DND-41 (cell line): ENCODE data around the gene ELL.

Experiments used
- ATAC-seq: fragments of 200-7000 bp; cut with Tn5 transposase; 3 replicates; pipeline ENCODE4 v1.9.1; 2021; ENCODE audit warnings: low read depth; ENCODE audit not compliant: insufficient read depth
- DNase-seq: peaks from one replicate; pipeline ENCODE4 v3.0.0-alpha.2; 2020
- H2AFZ ChIP-seq: 2 replicates; pipeline ENCODE4 v1.6.0; 2012; ENCODE audit warnings: low read depth, low read length
- H3K27ac ChIP-seq: 2 replicates; pipeline ENCODE4 v1.5.1; 2012; ENCODE audit warnings: low read length, inconsistent platforms
- H3K27me3 ChIP-seq: fragments of 200-600 bp; sonication (generic); 2 replicates; pipeline ENCODE4 v1.6.0; 2012; ENCODE audit warnings: low read length, mild to moderate bottlenecking, inconsistent platforms; ENCODE audit not compliant: insufficient read depth, poor library complexity
- H3K36me3 ChIP-seq: 2 replicates; pipeline ENCODE4 v1.5.1; 2012; ENCODE audit warnings: low read length, inconsistent platforms; ENCODE audit not compliant: insufficient read depth
- H3K4me1 ChIP-seq: 2 replicates; pipeline ENCODE4 v1.5.1; 2012; ENCODE audit warnings: mild to moderate bottlenecking, low read length; ENCODE audit not compliant: insufficient read depth
- H3K4me2 ChIP-seq: 2 replicates; pipeline ENCODE4 v1.6.0; 2012; ENCODE audit warnings: mild to moderate bottlenecking, moderate library complexity, low read length, inconsistent platforms; ENCODE audit not compliant: insufficient read depth
- H3K4me3 ChIP-seq, 2 experiments: fragments of 200-600 bp in 1 of 2; shearing (Covaris generic) in 1 of 2; 2 replicates each; pipeline ENCODE4 v1.5.1; 2012 to 2016; ENCODE audit warnings: inconsistent platforms in 2 of 2, low read length in 2 of 2, mild to moderate bottlenecking in 2 of 2, low read depth in 1 of 2, moderate library complexity in 1 of 2
- H3K79me2 ChIP-seq: 2 replicates; pipeline ENCODE4 v1.6.0; 2012; ENCODE audit warnings: low read length, inconsistent platforms; ENCODE audit not compliant: insufficient read depth
- H3K9ac ChIP-seq: 2 replicates; pipeline ENCODE4 v1.6.0; 2012; ENCODE audit warnings: low read depth, mild to moderate bottlenecking, inconsistent platforms, low read length, moderate library complexity
- H3K9me3 ChIP-seq: 2 replicates; pipeline ENCODE4 v1.5.1; 2012; ENCODE audit warnings: low read length, moderate library complexity, mild to moderate bottlenecking, inconsistent platforms; ENCODE audit not compliant: insufficient read depth, severe bottlenecking
- H4K20me1 ChIP-seq: 2 replicates; pipeline ENCODE4 v1.6.0; 2012; ENCODE audit warnings: low read length; ENCODE audit not compliant: insufficient read depth
- EZH2 ChIP-seq: IDR thresholded peaks from 3 replicates; pipeline ENCODE4 v1.6.1; 2012; ENCODE audit warnings: borderline replicate concordance, low read depth, mild to moderate bottlenecking, moderate library complexity, low read length, inconsistent platforms; ENCODE audit not compliant: severe bottlenecking
- TF ChIP-seq, protein P1 (sequence below): IDR thresholded peaks from 2 replicates; pipeline ENCODE4 v1.5.1; 2012; ENCODE audit warnings: borderline replicate concordance, low read length, moderate library complexity, mild to moderate bottlenecking; ENCODE audit not compliant: poor library complexity, severe bottlenecking; ENCODE audit errors: extremely low read depth

Gene ELL

DNA sequence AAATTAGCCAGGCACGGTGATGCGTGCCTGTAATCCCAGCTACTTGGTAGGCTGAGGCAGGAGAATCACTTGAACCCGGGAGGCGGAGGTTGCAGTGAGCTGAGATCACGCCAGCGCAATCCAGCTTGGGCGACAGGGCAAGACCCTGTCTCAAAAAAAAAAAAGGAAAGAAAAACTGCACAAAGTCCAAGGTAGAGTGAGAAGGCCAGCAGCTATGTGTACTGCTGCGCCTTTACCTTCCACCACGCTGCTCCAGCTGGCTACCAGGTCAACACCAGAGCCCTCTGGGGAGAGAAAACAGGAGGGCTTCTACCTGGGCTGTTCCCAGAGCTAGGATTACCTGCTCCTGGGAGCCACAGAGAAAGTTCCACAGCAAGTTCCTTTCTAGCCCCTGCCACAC is 3.2 kb downstream of the ELL start:
- peaks cover 24% of the 10 kb centered on the region for H3K4me1 ChIP-seq
- no peak overlapping the region for H2AFZ ChIP-seq
- no peak for DNase-seq
- no peaks in the 10 kb centered on the region for H3K9me3 ChIP-seq
- TF ChIP-seq EZH2, result no peak
- TF ChIP-seq, protein P1, sequence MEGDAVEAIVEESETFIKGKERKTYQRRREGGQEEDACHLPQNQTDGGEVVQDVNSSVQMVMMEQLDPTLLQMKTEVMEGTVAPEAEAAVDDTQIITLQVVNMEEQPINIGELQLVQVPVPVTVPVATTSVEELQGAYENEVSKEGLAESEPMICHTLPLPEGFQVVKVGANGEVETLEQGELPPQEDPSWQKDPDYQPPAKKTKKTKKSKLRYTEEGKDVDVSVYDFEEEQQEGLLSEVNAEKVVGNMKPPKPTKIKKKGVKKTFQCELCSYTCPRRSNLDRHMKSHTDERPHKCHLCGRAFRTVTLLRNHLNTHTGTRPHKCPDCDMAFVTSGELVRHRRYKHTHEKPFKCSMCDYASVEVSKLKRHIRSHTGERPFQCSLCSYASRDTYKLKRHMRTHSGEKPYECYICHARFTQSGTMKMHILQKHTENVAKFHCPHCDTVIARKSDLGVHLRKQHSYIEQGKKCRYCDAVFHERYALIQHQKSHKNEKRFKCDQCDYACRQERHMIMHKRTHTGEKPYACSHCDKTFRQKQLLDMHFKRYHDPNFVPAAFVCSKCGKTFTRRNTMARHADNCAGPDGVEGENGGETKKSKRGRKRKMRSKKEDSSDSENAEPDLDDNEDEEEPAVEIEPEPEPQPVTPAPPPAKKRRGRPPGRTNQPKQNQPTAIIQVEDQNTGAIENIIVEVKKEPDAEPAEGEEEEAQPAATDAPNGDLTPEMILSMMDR, result no peak
- H3K36me3 ChIP-seq, result no peaks in the 10 kb centered on the region; the same call in 1 of the 2 replicates
- no peaks in the 10 kb centered on the region for H3K27me3 ChIP-seq
- peaks cover 45% of the 10 kb centered on the region for H4K20me1 ChIP-seq
- H3K79me2 ChIP-seq, result peaks cover 79% of the 10 kb centered on the region
- ATAC-seq, result no peak
- no peak overlapping the region for H3K4me3 ChIP-seq
- no peak overlapping the region for H3K4me2 ChIP-seq
- no peak overlapping the region for H3K9ac ChIP-seq
- H3K27ac ChIP-seq, result no peak overlapping the region

DNA sequence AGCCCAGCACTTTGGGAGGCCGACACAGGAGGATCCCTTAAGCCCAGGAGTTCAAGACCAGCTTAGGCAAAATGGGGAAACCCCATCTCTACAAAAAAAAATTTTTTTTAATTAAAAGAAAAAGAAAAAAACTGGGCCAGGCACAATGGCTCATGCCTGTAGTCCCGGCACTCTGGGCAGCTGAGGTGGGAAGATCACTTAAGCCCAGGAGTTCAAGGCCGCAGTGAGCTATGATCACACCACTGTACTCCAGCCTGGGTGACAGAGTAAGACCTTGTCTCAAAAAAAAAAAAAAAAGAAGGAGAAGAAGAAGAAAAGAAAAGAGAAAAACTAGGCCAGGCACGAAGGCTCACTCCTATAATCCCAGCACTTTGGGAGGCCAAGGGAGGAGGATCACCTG is 4.3 kb downstream of the ELL start:
- H3K36me3 ChIP-seq, result no peaks in the 10 kb centered on the region; the same call in 1 of the 2 replicates
- H3K4me2 ChIP-seq, result no peak overlapping the region
- H3K4me3 ChIP-seq, result no peak overlapping the region
- no peak for ATAC-seq
- H2AFZ ChIP-seq, result no peak overlapping the region
- no peak for DNase-seq
- H3K9me3 ChIP-seq, result no peaks in the 10 kb centered on the region
- H3K27me3 ChIP-seq, result no peaks in the 10 kb centered on the region
- H3K27ac ChIP-seq, result no peak overlapping the region
- H3K4me1 ChIP-seq, result peaks cover 18% of the 10 kb centered on the region
- no peak for TF ChIP-seq EZH2
- TF ChIP-seq, protein P1, result no peak
- H4K20me1 ChIP-seq, result peaks cover 53% of the 10 kb centered on the region
- H3K79me2 ChIP-seq, result peaks cover 87% of the 10 kb centered on the region
- H3K9ac ChIP-seq, result no peak overlapping the region

- peaks cover 16% of the 10 kb centered on the region for H3K4me1 ChIP-seq
- no peaks in the 10 kb centered on the region for H3K27me3 ChIP-seq
- peaks cover 55% of the 10 kb centered on the region for H4K20me1 ChIP-seq
- H3K79me2 ChIP-seq, result peaks cover 92% of the 10 kb centered on the region
- H3K9me3 ChIP-seq, result no peaks in the 10 kb centered on the region
- ATAC-seq (no peak), DNase-seq (no peak)
- no peak overlapping the region for H3K4me2 ChIP-seq
- no peak overlapping the region for H2AFZ ChIP-seq
- no peak overlapping the region for H3K4me3 ChIP-seq
- no peak overlapping the region for H3K9ac ChIP-seq
- no peak overlapping the region; the same call in none of the 2 replicates for H3K27ac ChIP-seq
- no peaks in the 10 kb centered on the region for H3K36me3 ChIP-seq
- TF ChIP-seq EZH2, result no peak
- TF ChIP-seq, protein P1, result no peak
Measured at GRCh38 chr19:18515959-18516358, 5.9 kb downstream of the ELL start.
